ENCODE results near the gene VAV2.

GRCh38 chr9:133809335-133809734 lies 182.8 kb downstream of the VAV2 start:
- TF ChIP-seq POLR2A (IDR thresholded peaks at IDR 0.05) (no peak), CTCF (IDR thresholded peaks at IDR 0.05) (no peak)

Measured in uterus (tissue), 2 donors.